HG02642 (cell line): ENCODE data around the gene PPP1R14B.
A peak's percentile ranks its signal among the peaks of the same experiment; 100 is the strongest.

Experiments used
- ATAC-seq: cut with Tn5 transposase; IDR thresholded peaks from one replicate; pipeline ENCODE4 v1.9.1; 2021; ENCODE audit warnings: mild to moderate bottlenecking; ENCODE audit not compliant: unreplicated experiment, poor library complexity

PPP1R14B gene

GRCh38 chr11:64246871-64247728 lies at the start of gene PPP1R14B:
TSS of gene PPP1R14B (minus strand) at chr11:64246943. CDS start at chr11:64246673, 270 bp downstream.
- peak; percentile 37 for ATAC-seq

DNA sequence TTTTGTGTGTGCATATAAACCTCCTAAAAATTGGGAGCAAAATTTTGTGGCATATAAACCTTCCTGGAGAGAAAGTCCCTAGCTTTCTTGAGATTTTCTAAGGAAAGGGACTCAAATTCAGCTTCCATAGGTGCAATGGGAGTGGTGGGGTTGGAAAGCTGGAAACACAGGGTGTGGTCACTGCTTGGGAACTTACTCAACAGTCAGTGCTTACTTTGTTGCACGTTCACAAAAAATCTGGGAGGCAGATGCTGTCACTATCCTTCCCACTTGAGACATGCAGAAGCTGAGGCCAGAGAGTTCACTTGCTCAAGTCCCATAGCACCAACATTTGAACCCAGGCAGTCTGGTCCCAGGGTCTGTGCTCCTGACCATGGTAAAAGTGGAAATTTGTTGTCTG lies 49.5 kb upstream of the PPP1R14B start:
- ATAC-seq: no peak

- no peak for ATAC-seq
These were observed 49.0 kb upstream of the PPP1R14B start for GRCh38 chr11:64295760-64296159.

DNA sequence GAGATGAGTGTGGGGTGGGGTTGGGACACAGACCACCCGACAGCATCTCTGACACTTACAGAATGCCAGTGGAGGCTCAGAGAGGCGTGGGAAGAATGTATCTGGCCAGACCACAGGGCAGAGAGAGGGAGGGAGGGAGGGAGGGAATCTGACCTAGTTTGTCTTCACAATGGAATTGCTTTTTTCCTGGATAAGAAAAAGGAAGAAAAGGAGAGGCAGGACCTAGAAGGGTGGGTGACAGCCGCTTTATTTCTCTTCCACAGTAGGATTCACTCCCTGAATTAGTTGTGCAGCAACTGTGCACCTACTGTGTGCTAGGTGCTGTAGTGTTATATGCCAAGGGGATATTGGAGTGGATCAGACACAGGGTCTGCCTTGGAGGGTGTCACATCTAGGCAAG lies 48.0 kb upstream of the PPP1R14B start:
- no peak for ATAC-seq

DNA sequence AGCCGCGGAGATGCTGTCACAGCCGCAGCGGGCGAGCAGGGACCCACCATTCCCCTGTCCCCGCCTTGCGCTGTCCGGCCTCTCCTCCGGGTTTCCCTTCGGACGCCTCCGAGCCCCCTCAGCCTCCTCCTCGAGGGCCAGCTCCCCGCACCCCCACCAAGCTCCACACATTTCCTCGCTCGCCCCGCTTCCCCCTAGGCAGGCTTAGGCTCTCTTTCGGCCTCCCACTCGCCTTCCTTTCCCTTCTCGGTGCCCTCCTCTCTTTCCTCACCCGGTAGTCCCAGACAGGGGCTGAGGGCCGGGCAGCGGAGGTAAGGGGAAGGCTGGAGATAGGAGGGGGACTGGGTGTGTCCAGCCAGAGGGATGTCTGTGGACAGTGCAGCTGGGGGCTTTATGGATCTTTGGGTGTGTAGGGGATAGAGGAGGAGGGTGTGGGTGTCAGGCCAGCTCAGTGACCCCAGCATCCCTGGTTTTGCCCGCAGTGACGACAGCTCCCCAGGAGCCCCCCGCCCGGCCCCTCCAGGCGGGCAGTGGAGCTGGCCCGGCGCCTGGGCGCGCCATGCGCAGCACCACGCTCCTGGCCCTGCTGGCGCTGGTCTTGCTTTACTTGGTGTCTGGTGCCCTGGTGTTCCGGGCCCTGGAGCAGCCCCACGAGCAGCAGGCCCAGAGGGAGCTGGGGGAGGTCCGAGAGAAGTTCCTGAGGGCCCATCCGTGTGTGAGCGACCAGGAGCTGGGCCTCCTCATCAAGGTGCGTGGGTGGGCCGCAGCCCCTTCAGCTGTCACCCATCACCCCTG lies 45.9 kb upstream of the PPP1R14B start:
- no peak for ATAC-seq

DNA sequence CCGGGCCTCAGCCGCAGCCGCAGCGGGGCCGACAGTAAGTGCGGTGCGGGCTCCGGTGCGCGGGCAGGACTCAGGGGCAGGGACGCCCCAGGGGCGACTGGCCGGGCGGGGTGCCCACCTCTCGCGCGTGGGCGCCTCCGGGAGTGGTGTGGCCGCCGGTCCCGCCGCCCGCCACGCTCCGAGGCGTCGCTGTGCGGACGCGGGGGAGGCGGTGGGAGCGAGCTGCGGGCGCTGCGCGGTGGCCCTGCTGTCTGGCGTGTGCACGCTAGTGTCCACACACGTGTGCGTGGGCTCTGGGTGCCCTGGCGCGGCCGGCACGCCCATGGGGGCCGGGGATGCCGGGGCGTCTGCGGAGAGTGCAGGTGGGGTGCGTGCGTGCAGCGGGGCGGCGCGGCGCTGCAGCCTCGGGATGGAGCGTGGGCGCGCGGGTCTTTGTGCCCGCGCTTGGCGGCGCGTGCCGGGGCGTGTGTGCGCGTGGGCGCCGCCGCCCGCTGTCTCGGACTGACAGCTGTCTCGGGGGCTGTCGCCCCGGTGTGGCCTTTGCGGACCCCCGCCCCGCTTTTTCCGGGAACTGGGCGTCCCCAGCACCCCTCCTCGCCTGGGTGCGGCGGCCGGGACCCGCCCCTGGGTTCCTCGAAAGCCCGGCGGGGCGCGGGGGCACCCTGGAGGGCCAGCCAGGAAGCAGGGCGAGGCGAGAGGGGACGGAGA lies 45.2 kb upstream of the PPP1R14B start:
- ATAC-seq: no peak

DNA sequence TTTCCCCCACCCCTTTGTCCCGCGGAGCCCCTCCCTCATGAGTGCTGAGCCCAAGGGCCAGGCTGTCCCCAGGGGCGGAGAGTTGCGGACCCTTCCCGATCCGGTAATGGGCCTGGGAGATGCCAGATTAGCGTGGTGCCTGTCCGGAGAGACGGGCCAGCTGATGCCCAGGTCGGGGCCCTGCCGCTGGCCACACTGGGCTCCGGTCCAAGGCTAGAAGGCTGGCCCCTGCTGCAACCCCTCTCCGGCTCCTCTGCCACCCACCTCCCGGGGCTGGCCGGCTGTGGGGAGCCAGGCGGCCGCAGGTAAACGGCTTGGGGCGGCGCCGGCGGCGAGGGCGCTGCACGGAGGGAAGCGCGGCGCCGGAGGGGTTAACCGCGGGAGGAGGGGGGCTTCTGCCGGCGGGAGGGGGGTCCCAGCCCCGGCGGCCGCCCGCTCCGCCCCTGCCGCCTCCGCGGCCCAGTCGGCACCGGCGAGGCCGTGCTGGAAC lies 44.6 kb upstream of the PPP1R14B start, which contains the start of gene KCNK4:
Gene KCNK4, plus strand, starts transcription at position 41 of the 490 bp plus-strand sequence. CDS start 1,717 bp downstream, outside the sequence.
- no peak for ATAC-seq

- ATAC-seq: no peak
These were observed 43.9 kb upstream of the PPP1R14B start for GRCh38 chr11:64290352-64291261.

- ATAC-seq: no peak
These were observed 42.3 kb upstream of the PPP1R14B start for GRCh38 chr11:64289002-64289564.

DNA sequence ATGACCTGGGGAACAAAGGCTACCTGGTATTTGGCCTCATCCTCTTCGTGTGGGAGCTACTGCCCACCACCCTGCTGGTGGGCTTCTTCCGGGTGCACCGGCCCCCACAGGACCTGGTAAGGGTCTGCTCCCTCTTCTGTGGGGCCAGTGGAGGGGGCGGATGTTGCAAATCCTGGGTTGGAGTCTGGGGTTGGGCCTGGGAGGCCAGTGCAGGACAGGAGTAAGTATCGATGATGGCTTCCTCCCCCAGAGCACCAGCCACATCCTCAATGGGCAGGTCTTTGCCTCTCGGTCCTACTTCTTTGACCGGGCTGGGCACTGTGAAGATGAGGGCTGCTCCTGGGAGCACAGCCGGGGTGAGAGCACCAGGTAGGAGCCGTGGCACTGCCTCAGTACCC lies 41.6 kb upstream of the PPP1R14B start:
- ATAC-seq: no peak

GRCh38 chr11:64287676-64288352 lies 41.1 kb upstream of the PPP1R14B start:
- no peak for ATAC-seq

DNA sequence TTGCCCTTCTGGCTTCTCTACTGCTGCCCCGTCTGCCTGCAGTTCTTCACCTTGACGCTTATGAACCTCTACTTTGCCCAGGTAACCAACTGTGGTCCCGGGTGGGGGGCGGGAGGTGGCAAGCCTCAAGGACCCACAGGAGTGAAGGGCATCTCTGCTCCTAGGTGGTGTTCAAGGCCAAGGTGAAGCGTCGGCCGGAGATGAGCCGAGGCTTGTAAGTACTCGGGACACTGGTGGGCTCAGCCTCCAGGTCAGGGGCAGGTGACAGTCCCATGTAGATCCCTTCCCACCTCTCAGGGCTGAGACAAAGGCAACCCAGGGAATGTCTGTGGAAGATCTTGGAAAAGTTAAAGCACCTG lies 40.0 kb upstream of the PPP1R14B start:
- no peak for ATAC-seq

DNA sequence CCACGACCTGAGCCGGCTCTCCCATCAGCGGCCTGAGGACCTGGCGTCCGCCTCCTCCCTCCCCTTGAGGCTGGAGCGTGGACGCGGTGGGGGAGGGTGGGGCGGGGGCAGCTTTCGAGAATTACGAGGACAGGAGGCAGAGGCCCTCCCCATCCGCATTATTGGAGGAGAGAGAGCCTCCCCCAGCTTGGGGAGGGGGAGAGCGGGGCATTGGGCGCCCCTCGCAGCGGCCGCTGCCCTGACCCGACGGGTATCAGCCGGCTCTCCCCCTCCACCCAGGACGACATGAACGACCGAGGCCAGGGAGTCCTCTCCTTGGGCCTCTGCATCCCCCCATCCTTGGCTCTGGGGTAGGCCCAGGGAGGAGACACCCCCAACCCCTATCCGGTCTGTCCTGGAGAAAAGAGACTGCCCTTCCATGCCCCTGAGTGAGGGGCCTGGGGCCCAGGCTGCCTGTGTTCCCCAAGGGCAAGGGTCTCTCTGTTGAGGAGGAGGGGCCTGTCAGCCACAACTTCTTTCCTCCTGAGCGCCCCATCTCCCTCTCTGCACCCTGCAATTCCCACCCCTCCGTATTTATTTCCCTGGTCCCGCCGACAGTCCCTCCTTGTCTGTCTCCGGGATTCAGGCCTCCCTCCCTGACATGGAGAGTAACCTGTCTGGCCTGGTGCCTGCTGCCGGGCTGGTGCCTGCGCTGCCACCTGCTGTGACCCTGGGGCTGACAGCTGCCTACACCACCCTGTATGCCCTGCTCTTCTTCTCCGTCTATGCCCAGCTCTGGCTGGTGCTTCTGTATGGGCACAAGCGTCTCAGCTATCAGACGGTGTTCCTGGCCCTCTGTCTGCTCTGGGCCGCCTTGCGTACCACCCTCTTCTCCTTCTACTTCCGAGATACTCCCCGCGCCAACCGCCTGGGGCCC lies 39.4 kb upstream of the PPP1R14B start:
- peak; percentile 1 for ATAC-seq

- ATAC-seq: peak; percentile 64
These were observed 38.5 kb upstream of the PPP1R14B start, which contains the start of gene GPR137 for GRCh38 chr11:64284962-64285884. TSS of gene GPR137 (plus strand) at chr11:64285848. CDS start at chr11:64286525, 677 bp downstream.

DNA sequence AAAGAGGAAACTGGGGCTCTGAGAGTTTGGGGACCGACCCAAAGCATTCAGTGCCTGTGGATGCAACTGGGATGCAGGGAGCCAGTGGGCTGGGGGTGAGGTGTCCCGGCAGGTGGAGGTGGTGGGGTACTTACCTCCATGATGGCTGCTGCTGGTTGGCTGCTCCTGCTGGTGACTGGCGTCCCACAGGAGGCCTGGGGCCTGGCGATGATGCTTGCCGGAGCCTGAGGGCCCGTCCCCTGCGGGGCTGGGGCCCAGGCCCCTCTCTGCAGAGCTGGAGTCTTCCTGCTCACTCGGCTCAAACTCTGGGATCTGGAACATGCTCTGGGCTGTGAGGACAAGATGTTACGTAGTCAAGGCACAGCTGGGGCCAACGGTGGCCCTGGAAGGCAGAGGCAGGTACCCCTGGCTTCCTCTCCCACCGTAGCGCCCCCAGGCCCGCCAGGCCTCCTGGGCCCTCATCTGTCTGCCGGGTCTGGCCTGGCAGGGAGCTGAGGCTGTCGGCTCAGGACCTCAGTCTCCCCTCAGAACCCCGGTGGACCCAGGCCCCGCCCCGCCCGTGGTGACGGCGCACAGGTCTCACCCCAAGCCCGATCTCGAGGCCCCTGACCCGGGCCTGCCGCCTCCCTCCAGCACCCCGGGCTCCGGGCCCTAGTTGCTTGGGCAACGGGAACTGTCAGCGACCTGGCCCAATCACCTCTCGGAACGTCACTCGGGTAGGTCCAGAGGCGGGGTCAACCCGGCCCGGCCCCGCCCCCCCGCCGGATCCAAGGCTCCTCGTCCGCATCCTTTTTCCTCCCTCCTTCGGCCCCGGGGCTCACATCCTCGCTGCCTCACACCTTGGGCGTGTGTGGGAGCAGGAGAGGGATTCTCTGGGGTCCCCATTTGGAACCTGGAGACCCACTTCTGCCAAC lies 37.6 kb upstream of the PPP1R14B start, which contains the start of gene BAD:
Gene BAD, minus strand, starts transcription at position 618 of the 914 bp plus-strand sequence. Its CDS starts 297 bp downstream, at position 321.
- peak; percentile 69 for ATAC-seq
